Uterus (tissue), 4 donors: ENCODE measurements around the gene HIVEP1. TPM values are rescaled to one million over a fixed set of nuclear protein-coding genes. Genes with fewer than 3 reads are reported as not detected.

ENCODE experiments used
- DNase-seq, 2 donors: peaks; one replicate each; pipeline ENCODE4 v3.0.0-alpha.2; 2019 to 2020
- H3K27ac ChIP-seq, 2 donors: fragments of 200-600 bp; sonication (generic); 1 replicate in 1 of 2; 2 replicates in 1 of 2; pipeline ENCODE4 v1.5.1; 2016 to 2018
- H3K27me3 ChIP-seq, 2 donors: fragments of 200-600 bp; sonication (generic); one replicate each; pipeline ENCODE4 v1.5.1; 2018 to 2019; ENCODE audit warnings: control low read depth in 1 of 2
- H3K36me3 ChIP-seq, 2 donors: fragments of 200-600 bp; sonication (generic); one replicate each; pipeline ENCODE4 v1.5.1; 2019; ENCODE audit warnings: control low read depth in 1 of 2
- H3K4me1 ChIP-seq, 2 donors: fragments of 200-600 bp; sonication (generic); one replicate each; pipeline ENCODE4 v1.5.1; 2018 to 2019; ENCODE audit warnings: control low read depth in 1 of 2
- H3K4me3 ChIP-seq, 2 donors: fragments of 200-600 bp; sonication (generic); 1 replicate in 1 of 2; 2 replicates in 1 of 2; pipeline ENCODE4 v1.5.1; 2018 to 2019; ENCODE audit warnings: mild to moderate bottlenecking in 1 of 2
- H3K9me3 ChIP-seq, 2 donors: fragments of 200-600 bp; sonication (generic); one replicate each; pipeline ENCODE4 v1.5.1; 2019; ENCODE audit warnings: control low read depth in 1 of 2
- CTCF ChIP-seq, 4 experiments: fragments of 200-600 bp in 2 of 4; fragments of 450-650 bp in 2 of 4; sonication (generic) in 2 of 4; IDR thresholded peaks; one replicate each; pipeline ENCODE4 v1.5.1; 2016 to 2019; ENCODE audit warnings: antibody characterized with exemption in 4 of 4, mild to moderate bottlenecking in 2 of 4, moderate library complexity in 1 of 4
- POLR2A ChIP-seq, 2 donors: fragments of 450-650 bp; IDR thresholded peaks; one replicate each; pipeline ENCODE4 v1.6.1; 2016; ENCODE audit warnings: antibody characterized with exemption in 2 of 2, mild to moderate bottlenecking in 1 of 2, moderate library complexity in 1 of 2
- intact Hi-C: fragments of 100-400 bp; cut with DNase I; formaldehyde crosslinking; loops from one replicate; pipeline ENCODE4 v1.15.1; 2023; ENCODE audit warnings: low total_unique reads
- total RNA-seq, 4 donors: library from RNA; depleted of rRNA in 3 of 4; stranded (reverse); fragments of >200 nt in 3 of 4; gene quantifications; one replicate each; pipeline versions ENCODE4 v1.1.0 to v1.2.4, GENCODE V29; 2014 to 2023
- donor health status: DM: yes; HTN: yes; CAD: no.

Gene HIVEP1
- total RNA-seq, 4 donors from 2014 or later, result 8.5 to 38.1 (median 22.0) TPM

GRCh38 chr6:12178521-12178920 is 166.4 kb downstream of the HIVEP1 start:
- TF ChIP-seq POLR2A (IDR thresholded peaks at IDR 0.05) (no peak), CTCF (IDR thresholded peaks at IDR 0.05) (no peak)
- Histone ChIP-seq H3K36me3 (no peaks in the 10 kb centered on the region), H3K4me1 (no peaks in the 10 kb centered on the region), H3K27ac (no peak overlapping the region), H3K9me3 (no peaks in the 10 kb centered on the region), H3K27me3 (no peaks in the 10 kb centered on the region), H3K4me3 (no peak overlapping the region)
- intact Hi-C loops, result no loop called here
- DNase-seq, result no peak

GRCh38 chr6:12181481-12181880 is 169.4 kb downstream of the HIVEP1 start:
- H3K4me1 ChIP-seq, result no peaks in the 10 kb centered on the region
- intact Hi-C loops, result no loop called here
- no peak overlapping the region for H3K4me3 ChIP-seq
- no peaks in the 10 kb centered on the region for H3K9me3 ChIP-seq
- H3K27me3 ChIP-seq, result no peaks in the 10 kb centered on the region
- no peak for DNase-seq
- TF ChIP-seq POLR2A (IDR thresholded peaks at IDR 0.05), result no peak
- no peak for TF ChIP-seq CTCF (IDR thresholded peaks at IDR 0.05)
- no peaks in the 10 kb centered on the region for H3K36me3 ChIP-seq
- H3K27ac ChIP-seq, result no peak overlapping the region

DNA sequence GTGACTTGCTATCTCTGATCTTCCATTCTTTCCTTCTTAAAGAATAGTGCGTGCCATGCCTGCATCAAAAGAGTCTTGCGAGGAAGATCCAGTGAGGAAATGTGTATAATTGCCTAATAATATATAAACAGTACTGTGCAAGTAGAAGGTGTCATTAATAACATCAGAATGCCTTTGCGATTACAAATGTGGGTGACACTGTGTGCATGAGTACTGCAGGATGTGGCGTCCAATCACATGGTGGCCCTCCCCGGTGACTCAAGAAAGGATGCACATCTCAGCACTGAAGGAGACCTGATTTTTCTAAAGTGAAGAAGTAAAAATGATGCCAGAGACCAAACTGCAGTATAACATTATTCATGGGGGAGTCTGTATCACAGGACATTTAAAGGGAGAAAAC is 170.6 kb downstream of the HIVEP1 start:
- no peaks in the 10 kb centered on the region for H3K36me3 ChIP-seq
- no peak for DNase-seq
- intact Hi-C loops, result no loop called here

GRCh38 chr6:12185081-12185673 is 173.1 kb downstream of the HIVEP1 start:
- Histone ChIP-seq H3K27ac (no peak overlapping the region), H3K4me3 (no peak overlapping the region), H3K36me3 (no peaks in the 10 kb centered on the region), H3K4me1 (no peaks in the 10 kb centered on the region), H3K27me3 (no peaks in the 10 kb centered on the region), H3K9me3 (no peaks in the 10 kb centered on the region)
- intact Hi-C loops, result no loop called here
- TF ChIP-seq CTCF (IDR thresholded peaks at IDR 0.05), result no peak
- no peak for TF ChIP-seq POLR2A (IDR thresholded peaks at IDR 0.05)
- DNase-seq, result no peak

More for the DNA sequence above, 170.6 kb downstream of the HIVEP1 start:
- TF ChIP-seq POLR2A (IDR thresholded peaks at IDR 0.05), result no peak
- TF ChIP-seq CTCF (IDR thresholded peaks at IDR 0.05), result no peak
- H3K9me3 ChIP-seq, result no peaks in the 10 kb centered on the region
- no peaks in the 10 kb centered on the region for H3K4me1 ChIP-seq
- no peak overlapping the region for H3K27ac ChIP-seq
- H3K4me3 ChIP-seq, result no peak overlapping the region
- H3K27me3 ChIP-seq, result no peaks in the 10 kb centered on the region

DNA sequence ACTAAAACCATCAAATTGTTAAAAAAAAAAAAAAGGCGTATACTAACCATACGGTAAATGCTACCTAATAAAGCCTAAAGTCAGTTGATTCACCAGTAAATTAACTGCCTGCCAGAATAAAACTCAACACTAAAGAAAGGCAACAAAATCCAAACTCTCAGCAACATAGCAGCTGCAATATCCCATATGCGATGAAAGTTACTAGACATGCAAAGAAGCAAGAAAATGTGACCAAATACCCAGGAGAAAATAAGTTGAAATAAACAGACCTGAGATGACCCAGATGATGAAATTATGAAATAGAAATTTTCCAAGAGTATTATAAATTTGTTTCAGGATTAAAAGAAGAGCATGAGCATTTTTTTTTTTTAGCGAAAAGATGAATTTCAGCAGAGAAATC is 174.4 kb downstream of the HIVEP1 start:
- intact Hi-C loops, result no loop called here

More for the DNA sequence above, 174.4 kb downstream of the HIVEP1 start:
- H3K27ac ChIP-seq, result no peak overlapping the region
- DNase-seq, result no peak
- H3K27me3 ChIP-seq, result no peaks in the 10 kb centered on the region
- H3K4me1 ChIP-seq, result no peaks in the 10 kb centered on the region
- H3K4me3 ChIP-seq, result no peak overlapping the region
- TF ChIP-seq POLR2A (IDR thresholded peaks at IDR 0.05) (no peak), CTCF (IDR thresholded peaks at IDR 0.05) (no peak)
- H3K9me3 ChIP-seq, result no peaks in the 10 kb centered on the region
- no peaks in the 10 kb centered on the region for H3K36me3 ChIP-seq
